Measurements from ENCODE around the gene DVL3.
A peak's percentile ranks its signal among the peaks of the same experiment; 100 is the strongest.
"Not testable (repeated sequence)": the region's sequence is repeated elsewhere in the genome, so short reads cannot be mapped to it uniquely, and the experiment has no call there.

DVL3 gene

DNA sequence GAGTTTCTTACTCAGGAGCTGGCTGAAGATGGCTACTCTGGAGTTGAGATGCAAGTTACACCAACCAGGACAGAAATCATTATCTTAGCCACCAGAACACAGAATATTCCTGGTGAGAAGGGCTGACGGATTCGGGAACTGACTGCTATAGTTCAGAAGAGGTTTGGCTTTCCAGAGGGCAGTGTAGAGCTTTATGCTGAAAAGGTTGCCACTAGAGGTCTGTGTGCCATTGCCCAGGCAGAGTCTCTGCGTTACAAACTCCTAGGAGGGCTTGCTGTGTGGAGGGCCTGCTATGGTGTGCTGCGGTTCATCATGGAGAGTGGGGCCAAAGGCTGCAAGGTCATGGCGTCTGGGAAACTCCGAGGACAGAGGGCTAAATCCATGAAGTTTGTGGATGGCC, 5.4 kb upstream of the DVL3 start:
- not testable (repeated sequence) for DNase-seq

GRCh38 chr3:184155644-184156521, 706 bp downstream of the DVL3 start:
- DNase-seq = peak; percentile 74

DNA sequence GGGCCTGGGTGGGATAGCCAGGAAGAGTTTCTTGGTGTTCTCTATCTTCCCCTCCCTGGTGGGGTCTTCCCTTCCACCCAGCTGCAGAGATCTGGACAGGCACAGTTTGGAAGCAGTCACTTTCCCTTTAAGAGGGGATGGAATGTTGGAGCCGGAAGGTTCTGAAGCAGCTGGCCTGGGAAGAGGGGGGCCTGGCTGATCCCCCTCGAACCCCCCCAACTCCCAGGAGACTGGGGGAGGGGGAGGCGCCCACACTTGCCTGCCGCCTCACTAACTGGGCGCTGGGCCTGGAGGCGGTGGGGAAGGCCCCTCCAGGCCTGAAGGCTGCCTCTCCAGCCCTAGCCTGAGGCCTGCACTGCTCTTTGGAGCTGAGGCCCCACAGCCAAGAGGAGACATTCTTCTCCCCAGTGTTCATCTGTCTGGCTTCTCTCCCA, 1.4 kb downstream of the DVL3 start:
- peak; percentile 67 for DNase-seq

GRCh38 chr3:184157206-184157605, 2.0 kb downstream of the DVL3 start:
- DNase-seq = no peak

- no peak for DNase-seq
These were observed 3.2 kb downstream of the DVL3 start for GRCh38 chr3:184158404-184158803.

DNA sequence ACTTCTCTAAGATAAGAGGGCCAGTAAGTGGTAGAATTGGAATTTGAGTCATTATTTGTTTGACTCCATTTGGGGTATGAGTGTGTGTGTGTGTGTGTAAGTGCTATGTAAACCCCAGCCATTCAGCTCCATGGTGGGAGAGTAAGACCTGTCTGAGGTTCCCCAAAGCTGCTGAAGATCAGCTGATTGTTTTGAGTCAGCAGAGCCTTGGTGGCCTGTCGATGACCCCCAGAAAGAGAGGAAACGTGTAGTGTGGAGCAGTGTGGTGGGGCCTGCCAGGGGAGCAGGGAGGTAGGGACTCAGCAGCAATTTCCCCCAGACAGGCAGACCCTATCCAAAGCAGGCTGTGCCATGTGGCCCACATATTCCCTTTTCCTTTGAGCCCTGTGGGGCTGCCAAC, 5.3 kb downstream of the DVL3 start:
- no peak for DNase-seq

DNA sequence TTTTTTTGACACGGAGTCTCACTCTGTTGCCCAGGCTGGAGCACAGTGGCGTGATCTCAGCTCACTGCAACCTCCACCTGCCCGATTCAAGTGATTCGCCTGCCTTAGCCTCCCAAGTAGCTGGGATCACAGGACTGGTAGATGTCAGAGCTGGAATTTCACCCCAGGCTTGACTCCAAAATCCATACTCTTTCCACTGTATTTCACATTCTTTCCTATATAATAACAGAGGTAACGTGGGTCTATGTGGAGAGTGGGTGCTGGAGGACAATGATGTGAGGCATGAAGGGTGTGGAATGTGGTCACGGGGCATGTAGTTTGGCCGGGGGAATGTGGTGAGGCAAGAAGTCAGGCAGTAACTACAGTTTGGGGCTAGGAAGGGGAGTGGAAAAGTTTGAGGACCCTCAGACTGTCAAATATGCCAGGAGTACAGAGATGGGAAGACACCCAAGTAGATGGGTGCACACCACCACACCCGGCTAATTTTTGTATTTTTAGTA, 7.4 kb downstream of the DVL3 start:
- DNase-seq = not testable (repeated sequence)

DNA sequence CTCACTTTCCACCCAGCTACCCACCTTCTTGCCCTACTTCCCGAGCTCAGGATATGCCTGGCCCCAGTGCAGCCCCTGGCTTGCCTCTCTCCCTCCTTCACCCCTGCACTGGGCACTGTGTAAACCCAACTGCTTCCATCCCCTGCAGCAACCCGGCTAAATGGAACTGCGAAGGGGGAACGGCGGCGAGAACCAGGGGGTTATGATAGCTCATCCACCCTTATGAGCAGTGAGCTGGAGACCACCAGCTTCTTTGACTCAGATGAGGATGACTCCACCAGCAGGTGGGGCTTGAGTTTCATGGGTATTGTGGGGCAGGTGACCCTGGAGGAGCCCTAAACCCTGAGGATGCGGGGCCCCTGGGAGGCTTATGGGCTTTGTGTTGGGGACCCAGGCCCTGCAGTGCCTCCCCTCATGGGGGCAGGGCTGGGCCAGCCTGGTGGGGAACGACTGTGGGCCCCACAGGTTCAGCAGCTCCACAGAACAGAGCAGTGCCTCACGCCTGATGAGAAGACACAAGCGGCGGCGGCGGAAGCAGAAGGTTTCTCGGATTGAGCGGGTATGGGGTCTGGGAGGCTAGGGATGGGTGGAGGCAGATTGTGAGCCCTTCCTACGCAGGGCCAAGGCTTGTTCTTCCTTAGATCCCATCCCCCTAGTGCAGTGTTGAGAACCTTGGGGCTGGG, 9.6 kb downstream of the DVL3 start:
- DNase-seq = no peak

DNA sequence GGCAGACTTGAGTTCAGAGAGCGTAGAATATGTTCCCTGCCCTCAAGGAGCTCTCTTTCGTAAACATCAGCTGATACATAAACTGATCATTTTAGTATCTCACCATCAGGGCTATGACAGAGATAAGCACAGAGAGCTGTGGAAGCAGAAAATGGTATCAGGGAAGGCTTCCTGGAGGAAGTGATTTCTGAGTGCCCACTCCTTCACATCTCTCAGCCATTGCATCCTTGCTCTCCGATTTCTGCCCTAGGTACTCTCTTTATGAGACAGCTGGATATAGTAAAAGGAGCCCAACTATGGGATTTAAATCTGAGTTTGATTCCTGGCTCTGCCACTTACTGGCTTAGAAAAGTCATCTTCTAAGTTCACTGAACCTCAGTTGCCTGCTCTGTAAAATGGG, 10.4 kb downstream of the DVL3 start:
- no peak for DNase-seq

DNA sequence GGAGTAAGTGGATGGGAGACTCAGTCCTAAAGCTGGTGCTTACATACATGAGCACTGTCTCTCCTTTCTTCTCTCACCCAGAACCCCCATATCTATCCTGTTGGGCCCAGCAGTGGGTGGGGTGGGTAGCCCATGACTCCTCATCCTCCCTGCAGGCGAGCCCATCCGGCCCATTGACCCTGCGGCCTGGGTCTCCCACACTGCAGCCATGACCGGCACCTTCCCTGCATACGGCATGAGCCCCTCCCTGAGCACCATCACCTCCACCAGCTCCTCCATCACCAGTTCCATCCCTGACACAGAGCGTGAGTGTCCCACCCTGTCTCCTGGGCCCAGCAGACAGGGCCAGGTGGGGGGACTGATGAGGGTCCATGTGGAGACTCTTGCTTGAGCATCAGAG, 11.5 kb downstream of the DVL3 start:
- DNase-seq = no peak

GRCh38 chr3:184167786-184168185, 12.6 kb downstream of the DVL3 start:
- no peak for DNase-seq

- no peak for DNase-seq
These were observed 13.4 kb downstream of the DVL3 start for GRCh38 chr3:184168363-184169120.

DNA sequence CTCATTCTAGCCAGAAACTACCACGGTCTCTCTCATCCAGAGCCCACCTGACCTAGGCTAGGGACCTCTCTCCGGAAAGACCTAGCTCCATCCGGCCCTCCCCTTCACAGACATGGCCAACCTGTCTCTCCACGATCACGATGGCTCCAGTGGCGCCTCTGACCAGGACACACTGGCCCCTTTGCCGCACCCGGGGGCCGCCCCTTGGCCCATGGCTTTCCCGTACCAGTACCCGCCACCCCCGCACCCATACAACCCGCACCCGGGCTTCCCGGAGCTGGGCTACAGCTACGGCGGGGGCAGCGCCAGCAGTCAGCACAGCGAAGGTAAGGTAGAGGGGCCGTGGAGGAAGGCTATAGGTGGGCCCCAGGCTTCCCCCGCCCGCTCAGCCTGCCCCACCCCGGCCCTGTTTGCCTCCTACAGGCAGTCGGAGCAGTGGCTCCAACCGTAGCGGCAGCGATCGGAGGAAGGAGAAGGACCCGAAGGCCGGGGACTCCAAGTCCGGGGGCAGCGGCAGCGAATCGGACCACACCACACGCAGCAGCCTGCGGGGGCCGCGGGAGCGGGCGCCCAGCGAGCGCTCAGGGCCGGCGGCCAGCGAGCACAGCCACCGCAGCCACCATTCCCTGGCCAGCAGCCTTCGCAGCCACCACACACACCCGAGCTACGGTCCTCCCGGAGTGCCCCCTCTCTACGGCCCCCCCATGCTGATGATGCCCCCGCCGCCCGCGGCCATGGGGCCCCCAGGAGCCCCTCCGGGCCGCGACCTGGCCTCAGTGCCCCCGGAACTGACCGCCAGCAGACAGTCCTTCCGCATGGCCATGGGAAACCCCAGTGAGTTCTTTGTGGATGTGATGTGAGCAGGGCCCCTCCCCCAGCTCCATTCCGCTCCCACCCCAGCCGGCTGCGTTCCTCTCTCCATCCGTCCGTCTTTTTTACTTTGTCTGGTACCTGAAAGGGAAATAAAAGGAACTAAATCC, 15.0 kb downstream of the DVL3 start:
- no peak for DNase-seq

- no peak for DNase-seq
These were observed 16.4 kb downstream of the DVL3 start for GRCh38 chr3:184171562-184171961.

DNA sequence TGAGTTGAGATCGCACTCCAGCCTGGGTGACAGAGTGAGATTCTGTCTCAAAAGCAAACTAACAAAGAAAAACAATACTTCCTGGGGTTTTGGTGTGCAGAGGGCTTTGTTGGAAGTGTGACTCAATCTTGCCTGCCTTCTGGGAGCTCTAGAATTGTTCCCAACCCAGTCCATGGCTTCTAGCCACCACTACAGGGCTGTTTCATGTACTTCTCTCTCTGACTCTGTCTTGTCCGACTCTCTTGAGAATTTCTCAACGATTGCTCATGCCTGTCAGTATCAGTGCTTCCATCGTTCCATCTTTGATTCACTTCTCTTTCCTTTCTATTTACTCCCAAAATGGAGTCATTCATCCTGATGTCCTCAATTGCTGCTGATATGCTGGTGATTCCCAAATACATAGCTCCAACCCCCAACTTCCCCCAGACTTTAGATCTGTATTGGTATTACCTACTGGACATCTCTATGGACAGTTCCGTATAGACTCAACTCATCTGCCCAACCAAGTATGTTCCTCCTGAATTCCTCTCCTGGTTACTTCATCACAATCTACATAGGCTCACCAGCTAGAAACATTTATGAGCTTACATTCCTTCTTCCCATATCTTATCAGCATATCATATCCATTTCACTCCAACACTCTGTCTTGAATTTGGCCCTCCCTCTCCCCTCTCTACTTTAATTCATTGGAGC, 17.6 kb downstream of the DVL3 start:
- no peak for DNase-seq

DNA sequence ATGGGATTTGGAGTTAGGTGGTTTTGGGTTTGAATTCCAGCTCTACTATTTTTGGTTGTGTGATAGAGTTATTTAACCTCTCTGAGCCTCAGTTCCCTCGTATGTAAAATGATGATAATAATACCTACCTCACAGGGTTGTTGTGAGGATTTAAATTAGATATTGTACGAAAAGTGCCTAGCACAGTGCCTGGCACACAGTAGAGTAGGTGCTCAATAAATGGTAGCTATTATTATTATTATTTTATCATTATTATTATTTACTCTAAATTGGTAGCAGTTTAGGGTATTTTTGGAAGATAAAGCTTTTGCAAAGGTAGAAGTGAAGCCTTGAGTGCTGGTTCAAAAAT, 18.2 kb downstream of the DVL3 start:
- DNase-seq = no peak

DNA sequence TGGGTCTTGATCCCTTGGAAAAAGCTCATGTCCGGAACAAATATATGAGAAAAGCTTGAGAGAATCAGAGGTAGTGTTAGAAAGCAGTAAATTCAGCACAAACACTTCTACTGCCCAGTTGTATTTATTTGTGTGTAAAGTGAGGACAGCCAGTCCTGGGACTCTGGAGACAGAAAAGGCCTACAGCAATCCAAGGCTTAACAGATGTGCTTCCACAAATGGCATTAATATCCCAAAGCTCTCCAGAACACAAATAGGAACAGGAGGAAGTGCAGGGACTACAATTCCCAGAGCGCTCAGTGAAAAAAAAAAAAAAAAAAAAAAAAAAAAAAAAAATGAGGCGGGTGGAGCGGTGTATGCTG, 19.1 kb downstream of the DVL3 start:
- no peak for DNase-seq

GRCh38 chr3:184174646-184175492, 19.7 kb downstream of the DVL3 start, which contains the start of gene AP2M1:
Gene AP2M1 (plus strand): TSS chr3:184174855. CDS start chr3:184176994, 2,139 bp downstream.
- peak; percentile 91 for DNase-seq

GRCh38 chr3:184175506-184175905, 20.3 kb downstream of the DVL3 start:
- no peak for DNase-seq

DNA sequence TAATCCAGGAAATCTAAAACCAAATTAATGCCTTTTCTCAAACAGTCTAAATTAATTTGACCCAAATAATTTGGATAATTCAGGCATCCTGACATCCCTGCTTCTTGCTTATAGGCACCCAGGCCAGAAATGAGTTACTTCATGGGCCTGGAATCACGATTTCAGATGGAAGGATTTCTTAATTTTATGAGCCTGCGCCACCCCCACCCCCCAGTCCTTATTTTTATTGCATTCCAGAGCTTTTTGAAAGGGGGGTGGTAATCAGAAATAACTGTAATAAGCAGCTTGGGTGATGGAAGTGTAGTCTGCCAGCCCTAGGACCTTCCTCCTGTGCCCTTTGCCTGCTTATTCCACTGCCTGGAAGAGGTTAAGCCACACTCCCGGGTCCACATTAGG, 20.8 kb downstream of the DVL3 start:
- DNase-seq = no peak

Measured in right kidney (tissue), 1 donor.